Fibroblast of upper back skin (primary cell): Measurements from ENCODE around the gene SMIM23.

Experiments used
- DNase-seq: peaks from one replicate; pipeline ENCODE4 v3.0.0-alpha.2; 2013

Gene SMIM23

GRCh38 chr5:171821286-171821685 lies 35.7 kb downstream of the SMIM23 start:
- no peak for DNase-seq

- DNase-seq = no peak
Observed at GRCh38 chr5:171823269-171823668, 37.7 kb downstream of the SMIM23 start.

GRCh38 chr5:171825051-171825450 lies 39.4 kb downstream of the SMIM23 start:
- DNase-seq = no peak

GRCh38 chr5:171826132-171826531 lies 40.5 kb downstream of the SMIM23 start:
- no peak for DNase-seq

GRCh38 chr5:171827162-171827561 lies 41.5 kb downstream of the SMIM23 start:
- no peak for DNase-seq

GRCh38 chr5:171830686-171831085 lies 45.1 kb downstream of the SMIM23 start:
- no peak for DNase-seq

GRCh38 chr5:171832775-171833174 lies 47.2 kb downstream of the SMIM23 start:
- no peak for DNase-seq

GRCh38 chr5:171834461-171834860 lies 48.8 kb downstream of the SMIM23 start:
- no peak for DNase-seq

- no peak for DNase-seq
Observed at GRCh38 chr5:171835066-171835465, 49.4 kb downstream of the SMIM23 start.

- DNase-seq = no peak
Observed at GRCh38 chr5:171837522-171837921, 51.9 kb downstream of the SMIM23 start.

GRCh38 chr5:171838066-171838465 lies 52.4 kb downstream of the SMIM23 start:
- DNase-seq = no peak

- no peak for DNase-seq
Observed at GRCh38 chr5:171839112-171839511, 53.5 kb downstream of the SMIM23 start.

- no peak for DNase-seq
Observed at GRCh38 chr5:171840066-171840465, 54.4 kb downstream of the SMIM23 start.
